GM20000 (cell line): ENCODE results near the gene PCIF1.
A peak's percentile ranks its signal among the peaks of the same experiment; 100 is the strongest.

Experiments used
- DNase-seq: peaks from one replicate; pipeline ENCODE4 v3.0.0; 2012; ENCODE audit warnings: low spot score
- CTCF ChIP-seq: IDR thresholded peaks from 2 replicates; pipeline ENCODE4 v1.5.1; 2012; ENCODE audit warnings: mild to moderate bottlenecking, control low read depth; ENCODE audit errors: extremely low read depth, missing control alignments

Gene PCIF1

GRCh38 chr20:45970646-45971424 is 36.4 kb downstream of the PCIF1 start:
- peak; percentile 52 for DNase-seq
- TF ChIP-seq CTCF, result no peak

- TF ChIP-seq CTCF, result no peak
- DNase-seq, result no peak
Observed at GRCh38 chr20:45971425-45971674, 36.9 kb downstream of the PCIF1 start.

- peak; percentile 99 for DNase-seq
- no peak for TF ChIP-seq CTCF
Observed at GRCh38 chr20:45971675-45972499, 37.4 kb downstream of the PCIF1 start, which contains the start of gene ZNF335. Gene ZNF335 (minus strand): TSS chr20:45972203. CDS start chr20:45971410, 793 bp downstream.

- no peak for TF ChIP-seq CTCF
- peak; percentile 98 for DNase-seq
Observed at GRCh38 chr20:45972500-45973183, 38.2 kb downstream of the PCIF1 start.

GRCh38 chr20:45974896-45975565 is 40.5 kb downstream of the PCIF1 start:
- TF ChIP-seq CTCF, result no peak
- DNase-seq, result no peak

GRCh38 chr20:45975686-45976085 is 41.2 kb downstream of the PCIF1 start:
- TF ChIP-seq CTCF, result no peak
- DNase-seq, result no peak
